Activated T-cell treated with anti-CD3 and anti-CD28 coated beads for 24 hours (primary cell): ENCODE measurements around the gene WSCD2.

ENCODE experiments used
- DNase-seq: peaks from one replicate; pipeline ENCODE4 v3.0.0-alpha.2; 2020; ENCODE audit warnings: low read depth

The WSCD2 gene

DNA sequence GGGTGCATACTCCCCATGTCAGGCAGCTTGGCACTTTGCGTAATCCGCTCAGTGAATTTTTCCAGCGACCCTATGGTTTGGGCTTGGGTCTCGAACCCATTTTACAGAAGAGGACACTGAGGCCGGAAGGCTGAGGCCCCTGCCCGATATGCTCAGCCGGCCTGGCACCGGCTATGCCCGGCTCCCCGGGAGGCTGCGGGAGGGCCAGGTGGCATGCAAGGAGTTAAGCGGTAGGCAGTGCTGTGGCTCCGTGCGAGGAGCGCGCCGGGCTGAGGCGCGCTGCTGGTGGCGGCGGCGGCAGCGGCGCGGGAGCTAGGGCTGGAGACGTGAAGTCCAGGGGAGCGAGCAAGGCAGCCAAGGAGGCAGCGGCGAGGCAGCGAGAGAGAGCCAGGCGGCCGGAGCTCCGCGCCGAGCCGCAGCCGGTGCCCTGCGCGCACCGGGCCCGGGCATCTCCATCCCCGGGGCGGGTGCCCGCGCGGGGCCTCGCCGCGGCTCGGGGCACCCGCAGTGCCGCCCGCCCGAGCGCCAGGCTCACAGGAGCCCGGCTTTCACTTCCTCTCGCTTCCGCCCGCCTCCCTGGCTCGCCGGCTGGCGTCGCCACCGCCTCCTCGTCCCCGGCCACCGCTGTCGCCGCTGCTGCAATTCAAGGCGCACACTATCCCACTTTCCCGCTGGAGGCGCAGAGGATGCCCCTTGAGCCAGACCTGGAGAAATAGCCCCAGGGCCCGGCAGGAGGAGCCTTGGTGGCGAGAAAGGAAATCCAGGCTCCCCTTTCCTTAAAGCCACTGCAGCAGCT lies at the start of gene WSCD2:
Gene WSCD2, plus strand, starts transcription at position 272 of the 796 bp plus-strand sequence. CDS start 66,545 bp downstream, outside the sequence.
- DNase-seq = no peak

DNA sequence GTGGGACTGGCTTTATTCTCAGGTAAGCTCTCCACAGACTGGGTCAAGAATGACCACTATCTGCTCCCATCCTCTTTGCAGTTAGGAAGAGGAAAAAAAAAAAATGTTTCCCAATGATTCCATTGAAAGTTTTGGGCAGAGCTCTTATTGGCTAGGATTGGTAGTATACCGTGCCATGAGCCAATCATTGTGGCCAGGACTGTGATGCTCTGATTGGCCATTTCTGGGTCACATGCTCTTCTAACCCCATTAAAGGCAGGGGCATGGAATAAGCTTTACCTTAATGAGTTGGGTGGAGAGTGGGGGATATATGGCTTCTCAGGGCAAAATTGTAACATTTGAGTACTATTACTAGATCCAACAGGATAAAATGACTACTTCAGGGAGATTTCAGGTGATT lies 49.4 kb upstream of the WSCD2 start:
- DNase-seq = no peak

DNA sequence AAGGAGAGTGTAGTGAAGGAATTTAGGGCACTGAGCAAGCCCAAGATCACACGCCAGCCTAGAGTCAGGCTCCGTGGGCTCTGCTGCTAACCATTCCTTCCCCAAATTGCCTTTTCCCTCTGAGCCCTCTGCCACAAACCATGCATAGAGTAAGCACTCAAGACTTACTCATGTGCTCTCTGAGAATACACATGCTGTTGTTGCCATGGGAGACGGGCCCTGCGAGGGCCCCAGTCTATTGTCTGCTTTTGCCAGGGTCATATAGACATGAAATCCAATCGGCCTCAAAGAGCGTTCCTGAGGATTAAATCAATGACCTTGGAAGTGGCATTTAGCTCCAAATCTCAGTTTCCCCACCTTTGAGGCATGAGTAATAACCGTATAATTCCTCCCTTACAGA lies 48.7 kb upstream of the WSCD2 start:
- no peak for DNase-seq

DNA sequence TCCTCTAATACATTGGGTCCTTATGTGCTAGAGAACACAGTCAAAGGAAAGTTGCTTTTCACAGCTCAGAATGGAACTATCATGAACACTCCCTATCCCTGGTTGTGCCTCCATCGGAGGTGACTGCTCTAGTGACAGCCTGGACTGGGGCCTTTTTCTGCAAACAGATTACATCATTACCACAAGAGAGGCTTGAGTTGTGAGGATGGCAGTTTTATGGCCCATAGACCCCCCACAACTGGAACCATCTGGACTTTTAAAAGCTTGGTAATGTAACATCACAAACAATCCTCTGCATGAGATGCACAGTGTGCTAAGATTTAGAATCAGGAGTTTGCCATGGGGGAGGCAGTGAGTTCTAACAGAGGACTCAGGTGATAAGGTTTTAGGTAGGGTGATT lies 46.6 kb upstream of the WSCD2 start:
- DNase-seq = no peak

DNA sequence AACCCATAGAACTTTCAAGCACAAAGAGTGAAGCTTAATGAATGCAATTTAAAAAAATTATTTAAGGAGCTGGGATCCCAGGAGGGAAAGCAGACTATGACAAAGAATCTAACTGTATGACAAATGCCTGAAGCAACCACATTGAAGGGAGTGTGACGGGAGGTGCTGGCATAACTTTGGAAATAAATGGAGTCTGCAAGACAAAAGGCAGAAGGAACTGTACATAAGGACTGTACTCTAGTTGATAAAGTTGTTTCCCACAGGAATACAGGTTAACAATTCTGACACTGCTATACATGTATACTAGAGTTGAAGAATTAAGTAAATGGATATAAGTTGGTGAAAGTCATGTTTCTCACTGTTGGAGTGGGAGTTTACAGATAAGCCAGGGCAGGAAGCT lies 41.2 kb upstream of the WSCD2 start:
- no peak for DNase-seq

DNA sequence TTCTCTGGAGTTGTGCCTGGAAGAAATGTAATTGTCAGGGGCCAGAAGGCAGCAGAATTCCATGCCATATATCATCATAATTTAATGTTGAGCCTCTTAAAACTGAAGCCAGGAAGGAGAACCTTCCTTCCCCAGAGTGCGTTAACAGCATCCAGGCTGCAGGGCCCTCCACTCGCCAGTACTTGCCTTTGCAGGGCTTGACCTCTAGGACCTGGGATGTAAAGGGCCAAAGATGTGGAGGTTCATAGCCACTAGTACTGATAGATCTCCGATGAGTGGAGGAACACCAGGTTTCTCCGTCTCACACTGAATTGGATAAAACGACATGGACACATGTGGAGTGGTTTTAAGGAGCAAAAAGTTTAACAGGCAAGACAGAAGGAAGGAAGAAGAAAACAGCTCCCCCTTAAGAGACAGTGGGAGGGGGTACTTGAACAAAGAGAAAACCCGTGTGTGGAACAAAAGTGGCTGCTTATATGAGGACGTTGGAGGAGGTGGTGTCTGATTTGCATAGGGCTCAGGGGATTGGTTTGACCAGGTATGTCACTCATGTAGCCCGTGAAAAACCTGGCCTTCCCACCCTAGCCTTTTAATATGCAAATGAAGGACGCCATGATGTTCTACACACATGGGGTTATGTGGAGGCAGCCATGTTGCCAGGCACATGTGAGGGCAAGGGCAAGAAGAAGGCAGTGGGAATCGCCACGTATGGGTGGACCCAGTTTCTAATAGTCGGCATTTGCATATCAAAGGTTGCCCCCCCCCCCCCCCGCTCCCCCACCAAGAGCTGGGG lies 38.8 kb upstream of the WSCD2 start:
- DNase-seq = no peak

DNA sequence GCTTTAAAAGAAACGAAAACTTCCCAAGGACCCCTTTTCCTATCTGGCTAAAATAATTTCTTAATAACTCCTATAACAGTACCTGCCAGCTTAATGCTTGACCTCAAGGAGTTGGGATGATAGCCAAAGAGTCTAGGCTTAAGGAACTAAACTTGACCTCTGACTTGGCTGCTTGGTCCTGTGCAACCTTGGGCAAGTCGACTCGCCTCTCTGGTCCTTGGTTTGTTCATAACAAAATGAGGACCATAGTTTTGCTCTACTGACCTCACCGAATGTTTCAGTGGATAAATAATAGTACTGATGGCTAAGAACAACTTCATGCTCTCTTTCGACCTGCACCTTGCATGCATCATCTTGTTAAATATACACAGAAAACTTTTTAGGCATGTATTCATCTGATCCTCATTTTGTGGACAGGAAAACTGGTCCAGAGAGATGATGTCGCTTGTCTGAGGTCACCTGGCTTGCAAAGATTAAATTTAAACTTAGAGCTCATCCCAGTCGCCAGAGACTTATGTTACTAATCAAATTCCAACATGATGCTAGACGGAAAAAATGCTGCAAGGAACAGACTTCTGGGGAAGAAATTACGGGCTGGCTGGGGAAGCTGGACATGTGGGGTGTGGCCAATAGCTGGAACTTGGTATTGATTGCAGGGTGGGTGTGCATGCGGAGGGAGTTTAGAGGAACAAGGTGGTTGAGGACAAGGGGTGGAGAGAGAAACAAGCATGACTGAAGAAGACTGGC lies 38.0 kb upstream of the WSCD2 start:
- no peak for DNase-seq

DNA sequence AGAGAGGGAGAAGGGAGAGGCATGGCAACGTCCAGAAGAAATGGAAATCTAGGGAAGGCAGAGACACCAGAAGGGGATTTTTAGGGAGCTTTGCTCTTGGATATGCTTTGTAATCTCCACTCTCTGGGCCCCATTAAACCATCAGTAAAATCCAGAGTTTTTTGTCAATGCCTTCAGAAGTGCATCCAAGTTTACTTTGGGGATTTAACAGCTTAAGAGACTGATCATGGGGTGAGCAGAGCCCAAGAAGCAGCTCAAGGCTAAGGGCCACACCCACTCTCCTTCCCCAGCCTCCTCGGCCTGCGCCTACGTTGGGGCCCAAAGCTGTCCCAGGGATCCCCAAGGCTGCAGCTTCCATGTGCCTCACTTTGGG lies 37.4 kb upstream of the WSCD2 start:
- no peak for DNase-seq

DNA sequence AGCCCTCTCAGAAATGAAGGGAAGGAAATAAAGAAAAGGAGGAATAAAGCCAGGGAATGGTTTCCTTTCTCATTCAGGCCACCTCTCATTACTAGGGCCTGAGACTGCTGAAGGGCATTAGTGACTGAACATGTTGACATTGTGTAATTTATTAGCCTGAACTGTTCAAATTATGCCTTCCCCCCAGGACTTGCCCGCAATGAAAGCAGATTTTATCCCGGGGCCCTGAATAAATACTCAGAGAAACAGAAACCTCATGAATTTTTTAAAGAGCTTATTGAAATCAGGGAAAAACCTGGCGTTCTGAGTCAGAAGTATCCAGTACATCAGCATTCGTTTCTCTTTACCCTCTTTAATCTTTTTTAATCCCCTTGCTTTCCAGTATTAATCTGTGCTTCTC lies 35.9 kb upstream of the WSCD2 start:
- DNase-seq = no peak

DNA sequence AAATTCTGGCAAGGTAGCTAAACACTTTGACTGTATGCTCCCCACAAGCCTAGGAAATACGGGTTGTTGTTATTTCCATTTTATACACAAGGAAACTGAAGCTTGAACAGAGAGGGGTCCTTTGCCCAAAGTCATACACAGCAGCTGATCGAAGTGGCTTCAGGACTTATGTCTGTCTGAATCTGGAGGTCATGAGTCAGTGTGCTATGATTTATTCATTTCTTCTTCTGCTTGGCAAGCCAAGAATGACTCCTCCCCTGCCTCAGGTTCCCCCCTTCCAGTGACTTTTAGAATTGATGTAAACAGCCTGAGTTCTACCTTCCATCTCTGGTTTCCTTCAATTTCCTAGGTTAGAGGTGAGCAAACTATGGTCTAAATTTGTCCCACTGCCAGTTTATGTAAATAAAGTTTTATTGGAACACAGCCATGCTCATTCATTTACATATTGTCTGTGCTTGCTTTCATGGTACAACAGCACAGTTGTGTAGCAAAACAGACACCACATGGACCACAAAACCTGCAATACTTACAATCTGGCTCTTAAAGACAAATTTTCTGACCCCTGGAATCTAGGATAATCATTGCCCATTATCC lies 34.9 kb upstream of the WSCD2 start:
- no peak for DNase-seq

DNA sequence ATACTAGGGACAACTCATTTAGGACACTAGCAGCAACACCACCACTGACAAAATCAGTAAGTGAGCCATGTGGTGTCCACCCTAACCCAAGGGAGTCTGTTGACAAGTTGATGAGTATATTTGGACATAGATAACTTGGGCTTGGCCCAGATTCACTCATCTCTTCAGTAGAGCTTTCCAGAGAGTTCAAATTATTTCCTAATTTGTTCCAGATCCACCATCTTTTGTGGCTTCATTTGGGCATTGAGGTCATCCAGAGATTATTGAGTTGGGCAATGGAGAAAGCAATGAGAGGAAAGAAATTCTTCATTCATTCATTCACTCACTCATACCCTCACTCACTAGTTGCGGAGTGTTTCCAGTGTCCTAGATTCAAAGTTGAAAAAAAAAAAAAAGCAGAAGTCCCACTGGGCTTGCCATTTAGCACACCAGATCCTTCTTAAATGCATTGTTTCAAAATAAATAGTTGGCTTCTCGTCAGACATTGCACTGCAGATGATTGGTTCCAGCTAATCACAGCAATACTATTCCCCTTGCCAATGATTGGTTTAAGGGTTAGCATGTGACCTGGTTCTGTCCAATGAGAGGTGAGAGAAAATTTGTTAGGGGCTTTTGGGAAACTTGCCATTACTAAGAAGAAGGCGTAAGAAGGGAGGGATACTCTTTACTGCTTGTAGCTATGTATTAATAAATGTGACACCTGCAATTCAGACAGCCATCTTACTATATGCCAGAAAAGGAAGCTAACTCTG lies 31.8 kb upstream of the WSCD2 start:
- DNase-seq = no peak

DNA sequence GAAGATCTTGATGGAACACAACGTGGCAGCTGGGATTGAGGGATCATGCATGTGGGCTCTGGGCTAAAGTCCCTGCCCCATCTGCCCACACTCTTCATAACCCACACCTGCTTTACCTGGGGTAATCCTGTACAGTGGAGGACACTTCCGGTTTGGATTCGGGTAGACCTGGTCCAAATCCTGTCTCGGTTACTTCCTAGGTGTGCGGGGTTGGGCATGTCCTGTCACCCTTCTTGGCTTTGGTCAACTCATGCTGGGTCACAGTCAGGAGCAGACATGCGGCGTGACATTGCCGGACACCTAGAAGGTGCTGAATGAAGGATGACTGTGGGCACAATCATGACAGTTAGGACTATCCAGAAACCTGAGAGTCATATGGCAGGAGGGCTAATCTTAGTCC lies 30.7 kb upstream of the WSCD2 start:
- DNase-seq = no peak

DNA sequence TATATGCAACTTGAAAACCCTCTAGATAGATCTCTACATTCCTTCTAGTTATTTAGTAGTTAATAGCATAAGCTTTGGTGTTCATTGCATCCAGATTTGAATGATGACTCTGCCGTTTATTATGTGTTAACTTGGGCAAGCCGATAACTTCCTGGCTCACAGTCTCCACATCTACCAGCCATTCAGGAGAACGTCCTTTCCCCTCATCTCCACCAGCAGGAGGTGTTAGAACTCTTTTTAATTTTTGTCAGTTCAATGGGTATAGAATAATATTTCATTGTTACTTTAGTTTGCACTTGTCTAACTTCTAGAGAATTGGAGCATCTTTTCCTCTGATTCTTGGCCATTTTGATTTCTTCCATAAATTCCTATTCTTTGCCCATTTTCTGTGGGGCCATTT lies 30.0 kb upstream of the WSCD2 start:
- no peak for DNase-seq

DNA sequence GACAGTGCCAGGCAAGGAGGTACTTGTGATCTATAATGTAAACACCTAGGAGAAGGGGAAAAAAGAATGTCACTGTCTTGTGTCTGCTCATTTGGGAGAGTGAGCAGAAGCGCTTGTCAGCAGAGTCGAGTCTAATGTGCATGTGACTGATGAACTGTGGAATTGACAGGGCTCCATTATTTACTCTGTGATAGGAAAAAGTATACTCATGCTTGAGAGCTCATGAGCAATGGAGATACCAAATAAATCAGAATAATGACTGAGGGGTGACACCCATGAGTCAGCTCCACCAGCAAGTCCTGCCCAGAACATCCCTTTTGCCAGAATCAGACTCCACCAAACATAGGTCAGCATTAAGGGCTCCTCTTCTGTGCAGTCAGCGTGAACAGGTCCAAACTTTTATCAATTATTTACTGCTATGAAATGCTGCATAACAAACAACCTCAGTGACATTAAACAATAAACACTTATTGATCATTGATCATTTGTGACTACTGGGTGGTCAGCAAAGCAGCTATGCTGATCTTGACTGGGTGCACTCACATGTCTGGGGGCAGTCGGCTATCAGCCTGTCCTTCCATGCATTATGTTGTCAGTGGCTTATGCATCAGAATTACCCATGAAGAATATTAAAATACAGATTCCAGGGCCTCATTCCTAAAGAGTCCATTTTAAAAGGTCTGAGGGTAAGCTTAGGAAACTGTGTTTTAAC lies 29.2 kb upstream of the WSCD2 start:
- no peak for DNase-seq

DNA sequence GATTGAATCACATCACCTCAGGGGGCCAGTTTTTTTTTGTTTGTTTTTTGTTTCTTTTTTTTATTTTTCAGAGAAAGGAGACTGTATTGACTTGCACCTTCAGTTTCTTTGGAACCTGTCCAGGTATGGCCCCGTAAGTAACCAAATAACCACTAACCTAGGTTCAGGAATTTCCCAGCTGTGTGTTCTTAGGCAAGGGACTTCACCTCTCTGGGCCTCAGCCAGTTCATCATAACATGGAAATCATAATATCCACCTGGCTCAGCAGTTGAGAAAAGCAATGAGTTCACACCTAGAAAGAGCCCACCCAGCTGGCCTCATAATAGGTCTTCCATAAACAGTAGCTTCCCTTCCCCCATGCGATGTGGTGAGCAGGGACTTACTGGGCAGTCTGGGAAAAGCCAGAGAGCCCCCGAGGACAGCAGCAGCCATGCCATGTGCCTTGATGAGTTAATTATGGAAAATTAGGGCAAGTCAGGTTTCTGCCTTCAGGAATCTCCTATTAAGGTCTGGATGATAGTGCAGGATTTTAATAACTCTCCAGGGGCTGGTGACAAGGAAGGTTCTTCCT lies 27.4 kb upstream of the WSCD2 start:
- no peak for DNase-seq

DNA sequence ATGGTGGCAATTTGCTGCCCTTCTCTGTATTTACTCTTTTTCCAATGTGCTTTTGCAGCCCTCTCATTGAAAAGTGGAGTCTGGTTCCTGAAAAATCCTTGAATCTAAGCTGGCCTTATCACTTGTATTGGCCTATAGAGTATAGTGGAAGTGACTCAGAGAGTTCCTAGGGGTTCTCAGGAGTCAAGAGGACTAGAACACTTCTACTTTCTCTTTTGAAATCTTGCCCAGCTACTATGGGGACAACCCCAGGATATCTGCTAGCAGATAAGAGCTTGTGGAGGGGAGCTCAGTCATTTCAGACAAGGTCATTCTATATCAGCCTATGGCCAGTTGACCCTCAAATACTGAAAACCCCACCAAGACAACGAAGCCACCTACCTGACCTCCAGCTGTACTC lies 26.7 kb upstream of the WSCD2 start:
- DNase-seq = no peak

DNA sequence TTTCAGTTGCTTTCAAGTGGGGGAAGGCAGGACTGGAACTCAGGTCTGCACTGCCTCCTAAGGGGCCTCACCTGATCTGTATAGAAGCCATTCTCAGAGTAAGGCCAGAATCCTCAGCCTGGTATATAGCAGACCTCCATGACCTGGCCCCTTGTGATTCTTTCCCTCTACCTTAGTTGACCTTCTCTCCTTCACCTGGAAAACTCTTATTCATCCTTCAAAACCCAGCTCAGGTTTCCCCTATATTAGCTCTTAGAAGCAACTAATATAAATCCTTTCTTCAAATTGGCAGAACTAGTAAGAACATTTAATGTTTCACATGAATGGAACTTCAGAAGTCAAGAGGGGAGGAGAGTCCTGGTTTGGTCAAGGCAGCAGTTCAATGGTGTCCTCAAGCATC lies 26.0 kb upstream of the WSCD2 start:
- DNase-seq = no peak

DNA sequence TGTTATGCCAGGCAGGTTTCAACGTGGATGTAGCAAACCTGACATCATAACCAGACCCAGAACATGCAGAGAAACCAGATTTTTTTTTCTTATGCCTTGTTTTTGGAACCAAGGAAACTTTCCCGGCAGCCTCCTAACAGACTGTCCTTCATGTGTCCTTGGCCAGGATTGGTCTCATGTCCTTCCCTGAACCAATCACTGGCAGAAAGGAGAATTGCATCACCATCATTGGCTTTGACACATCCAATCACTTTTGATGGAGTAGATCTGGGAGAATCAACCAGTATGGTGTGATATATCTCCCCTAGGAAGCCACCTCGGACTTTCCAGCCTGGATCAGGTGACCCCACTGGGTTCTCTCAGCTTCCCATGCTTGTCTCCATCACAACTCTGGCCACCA lies 25.6 kb upstream of the WSCD2 start:
- no peak for DNase-seq

DNA sequence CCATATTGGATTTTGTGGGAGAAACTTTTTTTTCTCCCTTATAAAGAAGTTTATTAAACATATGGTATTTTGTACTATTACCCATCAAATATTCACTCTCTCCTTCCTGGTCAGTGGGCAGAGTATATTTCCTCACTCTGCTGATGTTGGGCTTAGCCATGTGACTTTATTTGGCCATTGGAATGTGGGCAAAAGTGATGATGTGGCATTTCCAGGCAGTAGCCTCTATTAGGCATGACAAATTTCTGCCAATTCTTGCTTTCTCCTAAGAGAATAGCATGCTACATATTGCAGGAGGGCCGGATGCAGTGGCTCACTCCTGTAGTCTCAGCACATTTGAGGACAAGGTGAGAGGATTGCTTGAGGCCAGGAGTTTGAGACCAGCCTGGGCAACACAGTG lies 24.4 kb upstream of the WSCD2 start:
- DNase-seq = no peak

DNA sequence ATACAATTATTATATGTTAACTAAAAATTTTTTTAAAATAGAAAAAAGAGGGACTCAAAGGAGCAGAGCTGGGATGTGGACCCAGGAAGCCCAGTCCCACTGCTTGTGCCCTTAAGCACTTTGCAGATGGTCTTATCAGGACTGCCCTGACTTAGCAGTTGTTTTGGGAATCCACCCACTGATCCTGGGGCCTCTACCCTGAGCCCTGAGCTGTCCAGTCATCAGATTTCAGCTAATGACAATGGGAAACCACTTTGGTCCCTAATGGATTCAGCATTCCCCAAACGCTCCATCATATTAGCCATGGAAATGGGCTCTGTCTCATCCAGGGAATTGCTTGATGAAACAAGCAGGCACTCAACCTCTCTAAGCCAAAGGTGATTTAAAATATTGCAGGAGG lies 22.5 kb upstream of the WSCD2 start:
- no peak for DNase-seq

DNA sequence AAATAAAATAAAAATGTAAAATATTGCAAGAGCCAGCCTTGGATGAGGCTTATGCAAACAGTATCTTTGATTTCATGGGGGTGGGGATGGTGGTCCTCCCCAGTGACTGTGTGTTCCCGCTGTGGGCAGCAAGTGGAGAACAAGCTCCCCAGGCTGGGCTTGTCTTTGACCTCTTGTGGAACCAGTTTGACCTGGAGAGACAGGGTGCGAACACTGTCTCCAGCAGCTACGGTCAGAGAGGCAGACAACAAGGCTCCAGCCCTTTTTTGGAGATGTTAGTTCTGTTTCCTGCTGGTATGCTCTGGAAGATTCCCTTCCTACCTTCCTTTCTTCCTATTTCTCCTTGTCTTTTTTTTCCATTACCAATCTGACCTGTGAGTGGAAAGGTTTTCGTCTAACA lies 21.8 kb upstream of the WSCD2 start:
- no peak for DNase-seq
